HG02938 (cell line): ENCODE measurements around the gene PERP.
A peak's percentile ranks its signal among the peaks of the same experiment; 100 is the strongest.
"Not testable (repeated sequence)": the region's sequence is repeated elsewhere in the genome, so short reads cannot be mapped to it uniquely, and the experiment has no call there.

ENCODE experiments used
- ATAC-seq: cut with Tn5 transposase; IDR thresholded peaks from one replicate; pipeline ENCODE4 v1.9.1; 2021; ENCODE audit warnings: mild to moderate bottlenecking, moderate library complexity; ENCODE audit not compliant: unreplicated experiment

PERP gene

GRCh38 chr6:138107078-138107751 is at the start of gene PERP:
PERP (minus strand) TSS chr6:138107419; CDS start chr6:138107340, 79 bp downstream.
- peak; percentile 44 for ATAC-seq

GRCh38 chr6:138155443-138155842 is 48.2 kb upstream of the PERP start:
- no peak for ATAC-seq

- ATAC-seq = no peak
Measured at GRCh38 chr6:138146544-138146943, 39.3 kb upstream of the PERP start.

- no peak for ATAC-seq
Measured at GRCh38 chr6:138145402-138145801, 38.2 kb upstream of the PERP start.

- no peak for ATAC-seq
Measured at GRCh38 chr6:138142806-138143205, 35.6 kb upstream of the PERP start.

- ATAC-seq = no peak
Measured at GRCh38 chr6:138129190-138129589, 22.0 kb upstream of the PERP start.

GRCh38 chr6:138128096-138128495 is 20.9 kb upstream of the PERP start:
- no peak for ATAC-seq

GRCh38 chr6:138124096-138124495 is 16.9 kb upstream of the PERP start:
- no peak for ATAC-seq

- ATAC-seq = no peak
Measured at GRCh38 chr6:138119976-138120375, 12.8 kb upstream of the PERP start.

GRCh38 chr6:138119229-138119628 is 12.0 kb upstream of the PERP start:
- not testable (repeated sequence) for ATAC-seq

GRCh38 chr6:138117376-138117914 is 10.2 kb upstream of the PERP start:
- no peak for ATAC-seq

GRCh38 chr6:138116661-138116999 is 9.4 kb upstream of the PERP start:
- no peak for ATAC-seq

- peak; percentile 64 for ATAC-seq
Measured at GRCh38 chr6:138115877-138116660, 8.8 kb upstream of the PERP start.

GRCh38 chr6:138115201-138115600 is 8.0 kb upstream of the PERP start:
- no peak for ATAC-seq

GRCh38 chr6:138113588-138114210 is 6.5 kb upstream of the PERP start:
- no peak for ATAC-seq

- no peak for ATAC-seq
Measured at GRCh38 chr6:138110229-138110628, 3.0 kb upstream of the PERP start.

- ATAC-seq = peak; percentile 53
Measured at GRCh38 chr6:138109042-138109997, 2.1 kb upstream of the PERP start.

GRCh38 chr6:138107752-138108592 is 753 bp upstream of the PERP start:
- no peak for ATAC-seq

GRCh38 chr6:138106665-138107077 is 548 bp downstream of the PERP start:
- ATAC-seq = no peak
